Testis (tissue), 3 donors: ENCODE data around the gene SYNE2. TPM values are rescaled to one million over a fixed set of nuclear protein-coding genes. Genes with fewer than 3 reads are reported as not detected.
"Not testable (repeated sequence)": the region's sequence is repeated elsewhere in the genome, so short reads cannot be mapped to it uniquely, and the experiment has no call there.

Source experiments
- DNase-seq: peaks from one replicate; pipeline ENCODE4 v3.0.0-alpha.2; 2019
- H3K27ac ChIP-seq, 2 donors: fragments of 200-600 bp; sonication (generic); one replicate each; pipeline ENCODE4 v1.5.1; 2019
- H3K27me3 ChIP-seq: fragments of 200-600 bp; sonication (generic); one replicate; pipeline ENCODE4 v1.5.1; 2019
- H3K36me3 ChIP-seq: fragments of 200-600 bp; sonication (generic); one replicate; pipeline ENCODE4 v1.5.1; 2017; ENCODE audit warnings: low read depth; ENCODE audit errors: missing control alignments
- H3K4me1 ChIP-seq: fragments of 200-600 bp; sonication (generic); one replicate; pipeline ENCODE4 v1.5.1; 2019
- H3K4me3 ChIP-seq, 2 donors: fragments of 200-600 bp; sonication (generic); one replicate each; pipeline ENCODE4 v1.5.1; 2017 to 2019
- H3K9me3 ChIP-seq: fragments of 200-600 bp; sonication (generic); one replicate; pipeline ENCODE4 v1.5.1; 2017
- CTCF ChIP-seq, 3 experiments: fragments of 450-650 bp in 2 of 3; fragments of 200-600 bp in 1 of 3; sonication (generic) in 1 of 3; IDR thresholded peaks; one replicate each; pipeline ENCODE4 v1.5.1; 2016 to 2019; ENCODE audit warnings: antibody characterized with exemption in 3 of 3, mild to moderate bottlenecking in 2 of 3, moderate library complexity in 1 of 3
- POLR2A ChIP-seq: fragments of 450-650 bp; IDR thresholded peaks from one replicate; pipeline ENCODE4 v1.6.1; 2017; ENCODE audit warnings: antibody characterized with exemption, mild to moderate bottlenecking, moderate library complexity
- WGBS, 2 donors: methylation state at CpG; one replicate each; pipeline ENCODE4 v1.1.5; 2018; 5-methylcytosine and 5-hydroxymethylcytosine counted together
- intact Hi-C: fragments of 100-400 bp; cut with DNase I; formaldehyde crosslinking; loops from one replicate; pipeline ENCODE4 v1.15.1; 2023; ENCODE audit warnings: low total_unique reads
- polyA plus RNA-seq: library from polyadenylated mRNA; stranded (reverse); fragments of 350-450 nt; fragmentation: Illumina TruSeq; extraction: RNeasy Lipid Tissue Mini Kit (QIAGEN cat#74804); gene quantifications from one replicate; pipeline ENCODE4 v1.2.3, GENCODE V29; 2014; ENCODE audit warnings: low read depth, low replicate concordance; ENCODE audit not compliant: insufficient read depth
- total RNA-seq, 2 donors: library from RNA; depleted of rRNA; stranded (reverse); fragments of >200 nt; gene quantifications; one replicate each; pipeline ENCODE4 v1.2.3, GENCODE V29; 2016

Gene SYNE2
- total and polyA plus RNA-seq, 3 donors from 2014 or later, result 74.6 to 519 (median 511) TPM

GRCh38 chr14:64035143-64035542 lies 182.3 kb downstream of the SYNE2 start:
- intact Hi-C loops, result no loop called here
- TF ChIP-seq POLR2A, result no peak
- no peak for TF ChIP-seq CTCF (IDR thresholded peaks at IDR 0.05)
- no peaks in the 10 kb centered on the region for H3K9me3 ChIP-seq
- H3K4me1 ChIP-seq, result no peaks in the 10 kb centered on the region
- 60 to 62% methylated on average over 1 of the region's 1 CpG for WGBS, 2 donors
- H3K4me3 ChIP-seq, result no peak overlapping the region
- no peaks in the 10 kb centered on the region for H3K27me3 ChIP-seq
- DNase-seq, result no peak
- no peaks in the 10 kb centered on the region for H3K36me3 ChIP-seq
- H3K27ac ChIP-seq, result no peak overlapping the region

DNA sequence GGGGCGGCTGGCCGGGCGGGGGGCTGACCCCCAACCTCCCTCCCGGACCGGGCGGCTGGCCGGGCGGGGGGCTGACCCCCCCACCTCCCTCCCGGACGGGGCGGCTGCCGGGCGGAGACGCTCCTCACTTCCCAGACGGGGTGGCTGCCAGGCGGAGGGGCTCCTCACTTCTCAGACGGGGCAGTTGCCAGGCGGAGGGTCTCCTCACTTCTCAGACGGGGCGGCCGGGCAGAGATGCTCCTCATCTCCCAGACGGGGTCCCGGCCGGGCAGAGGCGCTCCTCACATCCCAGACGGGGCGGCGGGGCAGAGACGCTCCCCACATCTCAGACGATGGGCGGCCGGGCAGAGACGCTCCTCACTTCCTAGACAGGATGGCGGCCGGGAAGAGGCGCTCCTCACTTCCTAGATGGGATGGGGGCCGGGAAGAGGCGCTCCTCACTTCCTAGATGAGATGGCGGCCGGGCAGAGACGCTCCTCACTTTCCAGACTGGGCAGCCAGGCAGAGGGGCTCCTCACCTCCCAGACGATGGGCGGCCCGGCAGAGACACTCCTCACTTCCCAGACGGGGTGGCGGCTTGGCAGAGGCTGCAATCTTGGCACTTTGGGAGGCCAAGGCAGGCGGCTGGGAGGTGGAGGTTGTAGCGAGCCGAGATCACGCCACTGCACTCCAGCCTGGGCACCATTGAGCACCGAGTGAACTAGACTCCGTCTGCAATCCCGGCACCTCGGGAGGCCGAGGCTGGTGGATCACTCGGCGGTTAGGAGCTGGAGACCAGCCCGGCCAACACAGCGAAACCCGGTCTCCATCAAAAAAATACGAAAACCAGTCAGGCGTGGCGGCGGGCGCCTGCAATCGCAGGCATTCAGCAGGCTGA lies 185.3 kb downstream of the SYNE2 start:
- DNase-seq, H3K27me3 ChIP-seq, intact Hi-C loops, H3K36me3 ChIP-seq, H3K27ac ChIP-seq, H3K4me1 ChIP-seq, H3K4me3 ChIP-seq, H3K9me3 ChIP-seq: not testable (repeated sequence)
- WGBS, 2 donors, result 82 to 93% methylated on average over 30 to 56 of the region's 66 CpGs

DNA sequence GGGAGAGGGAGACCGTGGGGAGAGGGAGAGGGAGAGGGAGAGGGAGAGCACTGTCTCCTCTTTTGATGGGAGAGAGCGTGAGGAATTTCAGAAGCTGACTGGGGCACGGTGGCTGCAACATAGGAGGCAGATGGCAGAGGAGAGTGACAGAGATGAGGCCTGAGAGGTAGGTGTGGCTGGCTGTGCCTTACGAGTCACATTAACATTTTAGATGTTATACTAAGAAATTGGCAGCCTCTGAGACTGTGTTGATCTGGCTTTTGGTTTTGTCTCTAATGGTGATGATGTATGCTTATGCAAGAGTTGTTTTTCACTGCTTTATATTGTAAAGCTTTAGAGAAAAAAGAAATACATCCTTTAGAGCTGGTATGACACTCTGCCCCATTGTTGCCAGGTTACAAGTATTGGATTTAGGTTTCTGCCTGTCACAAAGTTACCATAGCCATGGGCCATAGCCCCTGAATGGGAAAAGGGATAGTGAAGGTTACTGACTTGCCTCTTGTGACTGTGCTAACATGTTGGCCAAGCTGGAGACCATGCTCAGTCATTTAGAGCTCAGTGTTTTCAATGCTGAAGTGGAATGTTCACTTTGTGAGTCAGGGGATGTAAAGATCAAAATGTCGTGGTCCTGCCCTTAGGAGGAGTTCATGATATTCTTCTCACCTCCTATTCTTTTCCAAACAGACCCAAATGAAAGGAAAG lies 186.2 kb downstream of the SYNE2 start:
- Histone ChIP-seq H3K9me3 (no peaks in the 10 kb centered on the region), H3K27ac (no peak overlapping the region), H3K4me1 (no peaks in the 10 kb centered on the region), H3K27me3 (no peaks in the 10 kb centered on the region), H3K4me3 (no peak overlapping the region), H3K36me3 (no peaks in the 10 kb centered on the region)
- TF ChIP-seq CTCF (IDR thresholded peaks at IDR 0.05), result no peak
- TF ChIP-seq POLR2A, result no peak
- DNase-seq, result no peak
- intact Hi-C loops, result no loop called here
- WGBS, 2 donors, result 73 to 80% methylated on average over 5 of the region's 5 CpGs

GRCh38 chr14:64040044-64040443 lies 187.2 kb downstream of the SYNE2 start:
- H3K9me3 ChIP-seq, result no peaks in the 10 kb centered on the region
- H3K27ac ChIP-seq, result no peak overlapping the region
- no peaks in the 10 kb centered on the region for H3K27me3 ChIP-seq
- TF ChIP-seq POLR2A (no peak), CTCF (IDR thresholded peaks at IDR 0.05) (peak; percentile 23 to 40 (median 29))
- peaks cover 2% of the 10 kb centered on the region for H3K4me1 ChIP-seq
- H3K36me3 ChIP-seq, result no peaks in the 10 kb centered on the region
- no peak overlapping the region for H3K4me3 ChIP-seq
- WGBS, 2 donors, result 63 to 65% methylated on average over 2 of the region's 2 CpGs
- no peak for DNase-seq
- intact Hi-C loops, result no loop called here

DNA sequence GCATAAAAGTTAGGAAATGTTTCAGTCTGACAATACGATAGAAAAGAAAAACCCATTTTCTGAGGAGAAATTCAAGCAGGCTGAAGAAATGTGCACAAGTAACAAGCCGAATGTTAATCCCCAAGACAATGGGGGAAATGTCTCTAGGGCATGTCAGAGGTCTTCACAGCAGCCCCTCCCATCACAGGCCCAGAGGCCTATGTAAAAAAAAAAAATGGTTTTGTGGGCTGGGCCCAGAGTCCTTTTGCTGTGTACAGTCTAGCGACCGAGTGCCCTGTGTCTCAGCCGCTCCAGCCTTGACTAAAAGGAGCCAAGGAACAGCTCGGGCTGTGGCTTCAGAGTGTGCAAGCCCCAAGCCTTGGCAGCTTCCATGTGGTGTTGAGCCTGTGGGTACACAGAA lies 190.5 kb downstream of the SYNE2 start:
- H3K36me3 ChIP-seq, H3K4me3 ChIP-seq, H3K9me3 ChIP-seq, H3K4me1 ChIP-seq, intact Hi-C loops, DNase-seq, H3K27me3 ChIP-seq, H3K27ac ChIP-seq: not testable (repeated sequence)
- 96 to 99% methylated on average over 6 of the region's 6 CpGs for WGBS, 2 donors
